ENCODE data around the gene MAGI2.
"Not testable (repeated sequence)": the region's sequence is repeated elsewhere in the genome, so short reads cannot be mapped to it uniquely, and the experiment has no call there.

MAGI2 gene

GRCh38 chr7:79137942-79138341 is 315.5 kb downstream of the MAGI2 start:
- no peak for DNase-seq

GRCh38 chr7:79132844-79133451 is 320.5 kb downstream of the MAGI2 start:
- DNase-seq = no peak

GRCh38 chr7:79130715-79131114 is 322.8 kb downstream of the MAGI2 start:
- no peak for DNase-seq

- DNase-seq = no peak
Observed at GRCh38 chr7:79124331-79124730, 329.1 kb downstream of the MAGI2 start.

- no peak for DNase-seq
Observed at GRCh38 chr7:79118143-79118542, 335.3 kb downstream of the MAGI2 start.

GRCh38 chr7:79096361-79096805 is 357.1 kb downstream of the MAGI2 start:
- DNase-seq = no peak

- no peak for DNase-seq
Observed at GRCh38 chr7:79093421-79093820, 360.0 kb downstream of the MAGI2 start.

- DNase-seq = no peak
Observed at GRCh38 chr7:79091661-79092060, 361.8 kb downstream of the MAGI2 start.

- DNase-seq = no peak
Observed at GRCh38 chr7:79091011-79091410, 362.5 kb downstream of the MAGI2 start.

- no peak for DNase-seq
Observed at GRCh38 chr7:79090543-79090942, 362.9 kb downstream of the MAGI2 start.

GRCh38 chr7:79084423-79084822 is 369.0 kb downstream of the MAGI2 start:
- no peak for DNase-seq

- DNase-seq = no peak
Observed at GRCh38 chr7:79079919-79080554, 373.4 kb downstream of the MAGI2 start.

- DNase-seq = no peak
Observed at GRCh38 chr7:79078273-79078672, 375.2 kb downstream of the MAGI2 start.

- not testable (repeated sequence) for DNase-seq
Observed at GRCh38 chr7:79071187-79071586, 382.3 kb downstream of the MAGI2 start.

GRCh38 chr7:79064187-79064823 is 389.2 kb downstream of the MAGI2 start:
- DNase-seq = no peak

- no peak for DNase-seq
Observed at GRCh38 chr7:79063019-79063698, 390.3 kb downstream of the MAGI2 start.

GRCh38 chr7:79060498-79060897 is 393.0 kb downstream of the MAGI2 start:
- no peak for DNase-seq

GRCh38 chr7:79055722-79056415 is 397.6 kb downstream of the MAGI2 start:
- no peak for DNase-seq

- DNase-seq = no peak
Observed at GRCh38 chr7:79051915-79052314, 401.6 kb downstream of the MAGI2 start.

GRCh38 chr7:79050603-79051002 is 402.9 kb downstream of the MAGI2 start:
- no peak for DNase-seq

- DNase-seq = no peak
Observed at GRCh38 chr7:79046061-79046460, 407.4 kb downstream of the MAGI2 start.

GRCh38 chr7:79037001-79037400 is 416.5 kb downstream of the MAGI2 start:
- no peak for DNase-seq

GRCh38 chr7:79036356-79036755 is 417.1 kb downstream of the MAGI2 start:
- no peak for DNase-seq
